CD4-positive, CD25-positive, alpha-beta regulatory T cell (primary cell): Measurements from ENCODE around the gene ZNF394. TPM values are rescaled to one million over a fixed set of nuclear protein-coding genes. Genes with fewer than 3 reads are reported as not detected.
"Not testable (repeated sequence)": the region's sequence is repeated elsewhere in the genome, so short reads cannot be mapped to it uniquely, and the experiment has no call there.

Experiments
- ATAC-seq, 2 donors: fragments of 150-1000 bp; cut with Tn5 transposase; one replicate each; pipeline ENCODE4 v1.10.0; 2021; ENCODE audit warnings: low read depth in 2 of 2, moderate number of reproducible peaks in 2 of 2, moderate library complexity in 1 of 2
- DNase-seq, 3 donors: peaks; one replicate each; pipeline versions ENCODE4 v3.0.0 to v3.0.0-alpha.2; 2012 to 2022; ENCODE audit warnings: mixed read lengths in 1 of 3
- H3K27ac ChIP-seq: one replicate; pipeline ENCODE4 v1.7.0; 2013; ENCODE audit warnings: mild to moderate bottlenecking, low read length; ENCODE audit not compliant: insufficient read depth, poor library complexity, severe bottlenecking
- H3K27me3 ChIP-seq: one replicate; pipeline ENCODE4 v1.7.0; 2013; ENCODE audit warnings: low read length; ENCODE audit not compliant: control insufficient read depth, insufficient read depth
- H3K36me3 ChIP-seq: one replicate; pipeline ENCODE4 v1.7.0; 2013; ENCODE audit warnings: mild to moderate bottlenecking, low read length, moderate library complexity; ENCODE audit not compliant: control insufficient read depth, insufficient read depth
- H3K4me1 ChIP-seq: 2 replicates; pipeline ENCODE4 v1.7.0; 2013; ENCODE audit warnings: mild to moderate bottlenecking, low read length; ENCODE audit not compliant: insufficient read depth, control insufficient read depth, poor library complexity, severe bottlenecking
- H3K4me3 ChIP-seq: one replicate; pipeline ENCODE4 v1.7.0; 2013; ENCODE audit warnings: low read depth, mild to moderate bottlenecking, low read length, moderate library complexity
- H3K9me3 ChIP-seq, 2 experiments: 1 replicate in 1 of 2; 2 replicates in 1 of 2; pipeline ENCODE4 v1.7.0; 2013; ENCODE audit warnings: low read length in 2 of 2, mild to moderate bottlenecking in 1 of 2, moderate library complexity in 1 of 2; ENCODE audit not compliant: control insufficient read depth in 2 of 2
- H3K27ac Mint-ChIP-seq, 3 donors: one replicate each; pipeline ENCODE4 v1.8.0; 2020 to 2022; ENCODE audit warnings: mild to moderate bottlenecking in 3 of 3, mixed read lengths in 3 of 3, moderate library complexity in 2 of 3
- H3K27me3 Mint-ChIP-seq: one replicate; pipeline ENCODE4 v1.8.0; 2022; ENCODE audit warnings: mild to moderate bottlenecking, mixed read lengths
- H3K36me3 Mint-ChIP-seq: one replicate; pipeline ENCODE4 v1.8.0; 2020; ENCODE audit warnings: mixed read lengths
- H3K4me1 Mint-ChIP-seq, 4 donors: one replicate each; pipeline ENCODE4 v1.8.0; 2020 to 2022; ENCODE audit warnings: mixed read lengths in 4 of 4, mild to moderate bottlenecking in 1 of 4
- H3K4me3 Mint-ChIP-seq, 4 donors: one replicate each; pipeline ENCODE4 v1.8.0; 2020 to 2022; ENCODE audit warnings: mild to moderate bottlenecking in 4 of 4, mixed read lengths in 4 of 4, moderate library complexity in 3 of 4
- H3K9me3 Mint-ChIP-seq, 7 donors: one replicate each; pipeline ENCODE4 v1.8.0; 2020 to 2022; ENCODE audit warnings: mixed read lengths in 7 of 7, mild to moderate bottlenecking in 3 of 7, moderate library complexity in 2 of 7
- polyA plus RNA-seq, 4 donors: library from polyadenylated mRNA; unstranded; fragments of 300-500 nt; fragmentation: Illumina TruSeq; gene quantifications; one replicate each; pipeline ENCODE4 v1.2.3, GENCODE V29; 2021
- total RNA-seq: library from RNA; stranded (reverse); gene quantifications from one replicate; pipeline ENCODE4 v1.2.3, GENCODE V29; 2022

Gene ZNF394
- total RNA-seq (224 TPM), polyA plus RNA-seq (10 to 100 TPM; 53.9 to 72.0 (median 69.4) TPM)

DNA sequence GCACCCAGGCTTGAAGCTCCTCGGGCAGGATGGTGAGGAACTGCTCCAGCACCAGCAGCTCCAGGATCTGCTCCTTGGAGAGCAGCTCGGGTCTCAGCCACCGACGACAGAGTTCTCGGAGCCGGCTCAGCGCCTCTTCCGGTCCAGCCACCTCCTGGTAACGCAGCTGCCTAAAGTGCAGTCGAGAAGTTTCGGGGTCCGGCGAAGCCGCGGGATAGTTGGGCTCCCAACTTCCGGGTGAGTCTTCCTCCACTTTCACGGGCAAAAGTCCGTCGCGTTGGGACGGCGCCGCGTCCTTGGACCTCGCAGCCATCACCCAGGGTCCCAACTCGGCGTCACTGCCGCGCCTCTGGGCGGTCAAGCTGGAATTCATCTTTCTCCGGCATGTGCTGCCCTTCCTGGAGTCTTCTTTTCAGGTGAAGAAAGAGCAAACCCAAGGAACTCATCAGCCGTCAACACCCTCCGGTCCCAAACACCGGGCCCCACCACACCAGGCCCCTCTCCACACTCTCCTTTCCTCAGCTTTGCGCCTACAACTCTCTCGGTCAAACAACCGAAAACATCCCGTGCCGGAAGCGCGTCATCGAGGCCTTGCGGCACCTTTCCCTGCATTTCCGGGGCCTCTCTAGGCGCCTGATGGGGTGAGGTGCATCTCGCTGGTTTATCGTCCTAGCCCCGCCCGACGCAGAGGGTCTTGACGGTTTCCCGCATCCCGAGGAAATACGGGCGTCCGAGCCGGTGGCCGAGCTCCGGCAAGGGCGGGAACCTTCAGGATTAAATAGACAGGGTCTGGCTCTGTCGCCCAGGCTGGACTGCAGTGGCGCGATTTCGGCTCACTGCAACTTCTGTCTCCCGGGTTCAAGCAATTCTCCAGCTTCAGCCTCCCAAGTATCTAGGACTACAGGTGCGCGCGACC is at the start of gene ZNF394:
TSS of gene ZNF394 (minus strand) at position 561 of the 916 bp plus-strand sequence. CDS start at position 373, 188 bp downstream.
- H3K4me3 ChIP-seq, result peak within 1 kb of the TSS; percentile 90
- peaks cover 0 to 2% (median 0%) of the 10 kb centered on the region in 7 donors for H3K9me3 Mint-ChIP-seq
- peak; percentile 44 to 51 for ATAC-seq
- peaks cover 33% of the 10 kb centered on the region for H3K4me1 ChIP-seq
- no peaks in the 10 kb centered on the region for H3K27me3 ChIP-seq
- peaks cover 6 to 46% (median 23%) of the 10 kb centered on the region in 4 donors for H3K4me1 Mint-ChIP-seq
- peaks cover 32% of the 10 kb centered on the region for H3K36me3 ChIP-seq
- no peaks in the 10 kb centered on the region for H3K9me3 ChIP-seq
- peak; percentile 87 to 96 (median 90) for DNase-seq
- peaks cover 22% of the 10 kb centered on the region for H3K36me3 Mint-ChIP-seq
- peak within 1 kb of the TSS; percentile 98 for H3K27ac ChIP-seq
- no peaks in the 10 kb centered on the region for H3K27me3 Mint-ChIP-seq
- H3K4me3 Mint-ChIP-seq, result peak within 1 kb of the TSS; percentile 96 to 100 (median 98)
- H3K27ac Mint-ChIP-seq, result peak within 1 kb of the TSS; percentile 97 to 100 (median 99)

DNA sequence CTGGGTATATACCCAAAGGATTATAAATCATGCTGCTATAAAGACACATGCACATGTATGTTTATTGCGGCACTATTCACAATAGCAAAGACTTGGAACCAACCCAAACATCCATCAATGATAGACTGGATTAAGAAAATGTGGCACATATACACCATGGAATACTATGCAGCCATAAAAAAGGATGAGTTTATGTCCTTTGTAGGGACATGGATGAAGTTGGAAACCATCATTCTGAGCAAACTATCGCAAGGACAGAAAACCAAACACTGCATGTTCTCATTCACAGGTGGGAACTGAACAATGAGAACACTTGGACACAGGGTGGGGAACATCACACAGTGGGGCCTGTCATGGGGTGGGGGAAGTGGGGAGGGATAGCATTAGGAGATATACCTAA is 49.5 kb upstream of the ZNF394 start:
- H3K9me3 ChIP-seq, DNase-seq, H3K4me3 ChIP-seq, H3K27me3 Mint-ChIP-seq, H3K27ac ChIP-seq, H3K27ac Mint-ChIP-seq, ATAC-seq, H3K9me3 Mint-ChIP-seq, H3K27me3 ChIP-seq: not testable (repeated sequence)
- Histone ChIP-seq H3K4me1 (peaks cover 10% of the 10 kb centered on the region), H3K36me3 (peaks cover 13% of the 10 kb centered on the region)
- H3K36me3 Mint-ChIP-seq, result peaks cover 15% of the 10 kb centered on the region
- peak overlapping the region in 2 of 4 donors; percentile 4 to 61 for H3K4me3 Mint-ChIP-seq
- peaks cover 11 to 35% (median 22%) of the 10 kb centered on the region in 4 donors for H3K4me1 Mint-ChIP-seq

DNA sequence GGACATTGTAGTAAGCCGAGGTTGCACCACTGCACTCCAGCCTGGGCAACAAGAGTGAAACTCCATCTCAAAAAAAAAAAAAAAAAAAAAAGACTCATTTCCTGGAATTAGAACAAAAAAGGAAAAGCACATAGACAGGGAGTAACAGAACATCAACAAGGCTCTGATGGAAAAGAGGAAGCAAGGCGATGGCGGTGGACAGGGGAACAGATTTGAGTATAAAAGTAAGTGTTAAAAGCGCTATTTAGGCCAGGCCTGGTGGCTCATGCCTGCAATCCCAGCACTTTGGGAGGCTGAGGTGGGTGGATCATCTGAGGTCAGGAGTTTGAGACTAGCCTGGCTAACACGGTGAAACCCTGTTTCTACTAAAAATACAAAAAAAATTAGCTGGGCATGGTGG is 45.2 kb upstream of the ZNF394 start:
- not testable (repeated sequence) for ATAC-seq, H3K4me3 ChIP-seq, H3K27me3 Mint-ChIP-seq, H3K27ac Mint-ChIP-seq, H3K27ac ChIP-seq, DNase-seq, H3K27me3 ChIP-seq, H3K4me1 Mint-ChIP-seq, H3K4me1 ChIP-seq
- Histone ChIP-seq H3K36me3 (peaks cover 13% of the 10 kb centered on the region), H3K9me3 (peaks cover 8 to 19% of the 10 kb centered on the region in 2 experiments)
- peaks cover 0 to 24% (median 10%) of the 10 kb centered on the region in 7 donors for H3K9me3 Mint-ChIP-seq
- H3K4me3 Mint-ChIP-seq, result peak overlapping the region in 1 of 4 donors; percentile 68
- peaks cover 12% of the 10 kb centered on the region for H3K36me3 Mint-ChIP-seq

DNA sequence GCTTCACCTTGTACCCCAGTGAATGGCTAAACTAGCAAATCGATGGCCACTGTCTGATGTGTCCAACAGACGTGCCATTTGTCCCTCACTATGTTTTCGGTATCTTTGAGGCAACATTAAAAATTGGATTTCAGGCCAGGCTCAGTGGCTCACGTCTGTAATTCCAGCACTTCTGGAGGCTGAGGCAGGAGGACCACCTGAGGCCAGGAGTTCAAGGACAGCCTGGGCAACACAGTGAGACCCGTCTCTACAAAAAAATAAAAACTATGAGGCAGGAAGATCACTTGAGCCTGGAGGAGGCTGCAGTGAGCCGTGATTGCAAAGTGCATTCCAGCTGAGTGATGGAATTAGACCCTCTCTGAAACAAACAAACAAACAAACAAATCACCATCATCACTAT is 43.8 kb upstream of the ZNF394 start:
- H3K4me1 Mint-ChIP-seq, result peaks cover 0 to 2% (median 0%) of the 10 kb centered on the region in 4 donors
- Histone ChIP-seq H3K27ac (no peak overlapping the region), H3K36me3 (peaks cover 13% of the 10 kb centered on the region), H3K9me3 (peaks cover 13 to 26% of the 10 kb centered on the region in 2 experiments), H3K27me3 (no peaks in the 10 kb centered on the region), H3K4me3 (no peak overlapping the region), H3K4me1 (no peaks in the 10 kb centered on the region)
- H3K27ac Mint-ChIP-seq, result no peak overlapping the region
- no peak for ATAC-seq
- peaks cover 0 to 28% (median 11%) of the 10 kb centered on the region in 7 donors for H3K9me3 Mint-ChIP-seq
- no peaks in the 10 kb centered on the region for H3K27me3 Mint-ChIP-seq
- H3K4me3 Mint-ChIP-seq, result no peak overlapping the region
- no peak for DNase-seq
- peaks cover 9% of the 10 kb centered on the region for H3K36me3 Mint-ChIP-seq

DNA sequence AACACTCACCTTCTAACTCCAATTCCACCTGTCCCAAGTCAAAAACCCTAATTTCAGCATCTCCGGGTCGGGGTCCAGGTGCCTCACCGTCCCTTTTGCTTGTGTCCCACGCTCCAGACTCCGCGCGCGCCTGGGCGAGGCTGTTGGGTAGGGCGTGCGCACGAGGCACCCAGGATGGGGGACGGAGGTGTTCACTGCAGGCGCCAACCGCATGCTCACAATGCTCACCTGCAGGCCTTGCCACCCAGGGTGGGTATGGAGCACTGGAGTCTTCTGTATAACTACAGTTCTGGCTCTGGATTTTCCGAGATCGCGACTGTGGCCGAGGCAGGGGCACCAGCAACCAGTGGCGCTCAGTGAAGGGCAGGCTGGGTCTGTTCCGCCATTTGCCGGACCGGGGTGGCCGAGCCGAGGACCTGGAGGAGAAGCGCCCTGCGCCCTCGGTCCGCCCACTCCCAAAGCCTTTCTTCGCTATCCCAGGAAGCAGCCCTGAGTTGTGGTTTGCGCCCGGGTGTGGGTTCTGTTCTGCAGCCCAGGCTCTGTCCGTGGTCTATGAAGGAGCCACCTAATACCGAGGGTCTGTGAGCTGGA is 43.1 kb upstream of the ZNF394 start:
- Histone ChIP-seq H3K36me3 (peaks cover 10% of the 10 kb centered on the region), H3K27me3 (no peaks in the 10 kb centered on the region), H3K4me3 (no peak overlapping the region), H3K9me3 (peaks cover 13 to 32% of the 10 kb centered on the region in 2 experiments), H3K4me1 (no peaks in the 10 kb centered on the region), H3K27ac (no peak overlapping the region)
- ATAC-seq, result no peak
- DNase-seq, result no peak
- Mint-ChIP-seq H3K36me3 (peaks cover 8% of the 10 kb centered on the region), H3K27me3 (no peaks in the 10 kb centered on the region), H3K4me3 (no peak overlapping the region), H3K9me3 (peaks cover 0 to 31% (median 11%) of the 10 kb centered on the region in 7 donors), H3K27ac (no peak overlapping the region), H3K4me1 (peaks cover 0 to 2% (median 0%) of the 10 kb centered on the region in 4 donors)

DNA sequence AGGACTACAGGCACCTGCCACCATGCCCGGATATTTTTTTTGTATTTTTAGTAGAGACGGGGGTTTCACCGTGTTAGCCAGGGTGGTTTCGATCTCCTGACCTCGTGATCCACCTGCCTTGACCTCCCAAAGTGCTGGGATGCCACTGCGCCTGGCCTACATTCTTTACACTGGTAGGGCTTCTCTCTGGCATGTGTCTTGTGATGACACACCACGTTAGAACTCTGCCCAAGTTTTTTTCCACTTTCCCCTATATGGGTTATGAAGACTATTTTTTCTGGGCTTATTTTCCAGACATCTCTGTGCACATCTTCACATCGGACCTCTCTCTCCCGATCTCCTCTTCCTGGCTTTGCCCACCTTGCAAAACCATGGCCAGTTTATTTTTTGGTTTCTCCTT is 41.1 kb upstream of the ZNF394 start:
- H3K4me3 ChIP-seq, result no peak overlapping the region
- Mint-ChIP-seq H3K36me3 (peaks cover 6% of the 10 kb centered on the region), H3K9me3 (peaks cover 5 to 31% (median 11%) of the 10 kb centered on the region in 7 donors), H3K4me1 (peaks cover 0 to 4% (median 0%) of the 10 kb centered on the region in 4 donors), H3K4me3 (no peak overlapping the region), H3K27me3 (no peaks in the 10 kb centered on the region), H3K27ac (no peak overlapping the region)
- no peak overlapping the region for H3K27ac ChIP-seq
- ATAC-seq (no peak), DNase-seq (no peak)
- H3K27me3 ChIP-seq, result no peaks in the 10 kb centered on the region
- no peaks in the 10 kb centered on the region for H3K36me3 ChIP-seq
- no peaks in the 10 kb centered on the region for H3K4me1 ChIP-seq
- H3K9me3 ChIP-seq, result peaks cover 13 to 34% of the 10 kb centered on the region in 2 experiments

DNA sequence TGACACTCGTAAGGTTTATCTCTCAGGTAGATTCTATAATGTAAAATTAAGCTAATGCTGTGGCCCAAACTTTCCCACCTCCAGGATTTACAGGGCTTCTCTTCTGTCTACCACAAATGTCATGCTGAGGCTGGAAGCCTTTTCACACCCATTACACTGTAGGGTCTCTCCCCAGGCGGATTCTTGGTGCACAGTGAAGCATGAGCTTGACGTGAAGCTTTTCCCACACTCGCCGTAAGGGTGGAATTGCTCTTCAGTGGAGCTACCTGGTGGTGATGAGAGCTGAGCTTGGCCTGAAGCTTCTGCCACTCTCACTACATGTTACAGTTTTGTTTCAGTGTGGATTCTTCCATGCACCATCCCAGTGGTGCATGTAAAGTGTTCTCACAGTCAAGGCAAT is 40.5 kb upstream of the ZNF394 start:
- no peaks in the 10 kb centered on the region for H3K27me3 ChIP-seq
- Mint-ChIP-seq H3K36me3 (peaks cover 6% of the 10 kb centered on the region), H3K4me1 (peaks cover 0 to 4% (median 0%) of the 10 kb centered on the region in 4 donors), H3K27ac (no peak overlapping the region), H3K9me3 (peaks cover 5 to 35% (median 11%) of the 10 kb centered on the region in 7 donors), H3K27me3 (no peaks in the 10 kb centered on the region), H3K4me3 (no peak overlapping the region)
- H3K36me3 ChIP-seq, result no peaks in the 10 kb centered on the region
- H3K27ac ChIP-seq, result no peak overlapping the region
- DNase-seq (no peak), ATAC-seq (no peak)
- H3K4me1 ChIP-seq, result no peaks in the 10 kb centered on the region
- H3K4me3 ChIP-seq, result no peak overlapping the region
- peaks cover 13 to 34% of the 10 kb centered on the region in 2 experiments for H3K9me3 ChIP-seq
